ENCODE data around the gene TMEM259.

TMEM259 gene

DNA sequence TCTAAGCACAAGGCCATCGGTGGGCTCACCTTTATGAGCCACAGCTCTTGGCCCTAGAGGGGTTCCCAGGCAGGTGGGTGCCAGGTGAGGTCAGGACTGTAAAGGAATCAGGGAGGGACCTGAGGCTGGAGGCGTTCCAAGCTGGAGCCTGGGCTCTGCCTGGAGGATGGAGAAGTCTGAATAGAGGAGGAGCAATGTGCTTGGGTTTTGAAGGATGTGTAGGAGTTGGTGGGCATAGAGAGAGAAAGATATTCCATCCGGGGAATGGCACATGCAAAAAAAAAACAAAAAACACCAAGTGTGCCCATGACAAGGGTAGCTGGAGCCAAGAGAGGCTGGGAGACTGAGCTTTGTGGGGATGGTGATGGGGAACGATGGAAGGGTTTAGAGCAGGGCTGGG, 18.3 kb downstream of the TMEM259 start:
- no peak for DNase-seq (ENCODE audit: low spot score)

DNA sequence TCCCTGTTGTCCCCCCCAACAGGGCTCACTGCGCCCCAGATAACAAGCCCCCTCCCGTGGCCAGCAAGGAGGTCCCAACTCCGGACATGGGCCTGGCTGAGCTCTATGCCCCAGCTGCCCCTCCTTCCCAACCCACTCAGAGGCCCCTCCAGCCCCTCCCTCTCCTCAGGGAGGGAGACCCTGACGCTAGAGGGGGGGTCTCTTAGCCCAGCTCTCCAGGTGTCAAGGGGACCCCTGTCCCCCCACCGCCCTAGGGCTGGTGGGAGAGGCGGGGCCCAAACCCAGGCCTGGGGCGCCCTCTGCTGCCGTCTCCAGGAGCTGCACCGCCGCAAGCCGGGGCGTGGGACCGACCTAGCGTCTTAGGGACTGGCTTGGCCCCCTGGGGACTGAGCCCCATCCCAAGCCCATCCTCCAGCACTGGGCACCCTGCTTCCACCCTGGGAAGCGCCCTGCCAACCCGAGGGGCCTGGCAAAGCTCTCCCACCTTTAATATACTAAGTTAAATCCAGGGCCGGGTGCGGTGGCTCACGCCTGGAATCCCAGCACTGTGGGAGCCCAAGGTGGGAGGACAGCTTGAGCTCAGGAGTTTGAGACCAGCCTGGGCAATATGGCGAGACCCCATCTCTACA, 19.3 kb downstream of the TMEM259 start:
- no peak for DNase-seq (ENCODE audit: low spot score)

DNA sequence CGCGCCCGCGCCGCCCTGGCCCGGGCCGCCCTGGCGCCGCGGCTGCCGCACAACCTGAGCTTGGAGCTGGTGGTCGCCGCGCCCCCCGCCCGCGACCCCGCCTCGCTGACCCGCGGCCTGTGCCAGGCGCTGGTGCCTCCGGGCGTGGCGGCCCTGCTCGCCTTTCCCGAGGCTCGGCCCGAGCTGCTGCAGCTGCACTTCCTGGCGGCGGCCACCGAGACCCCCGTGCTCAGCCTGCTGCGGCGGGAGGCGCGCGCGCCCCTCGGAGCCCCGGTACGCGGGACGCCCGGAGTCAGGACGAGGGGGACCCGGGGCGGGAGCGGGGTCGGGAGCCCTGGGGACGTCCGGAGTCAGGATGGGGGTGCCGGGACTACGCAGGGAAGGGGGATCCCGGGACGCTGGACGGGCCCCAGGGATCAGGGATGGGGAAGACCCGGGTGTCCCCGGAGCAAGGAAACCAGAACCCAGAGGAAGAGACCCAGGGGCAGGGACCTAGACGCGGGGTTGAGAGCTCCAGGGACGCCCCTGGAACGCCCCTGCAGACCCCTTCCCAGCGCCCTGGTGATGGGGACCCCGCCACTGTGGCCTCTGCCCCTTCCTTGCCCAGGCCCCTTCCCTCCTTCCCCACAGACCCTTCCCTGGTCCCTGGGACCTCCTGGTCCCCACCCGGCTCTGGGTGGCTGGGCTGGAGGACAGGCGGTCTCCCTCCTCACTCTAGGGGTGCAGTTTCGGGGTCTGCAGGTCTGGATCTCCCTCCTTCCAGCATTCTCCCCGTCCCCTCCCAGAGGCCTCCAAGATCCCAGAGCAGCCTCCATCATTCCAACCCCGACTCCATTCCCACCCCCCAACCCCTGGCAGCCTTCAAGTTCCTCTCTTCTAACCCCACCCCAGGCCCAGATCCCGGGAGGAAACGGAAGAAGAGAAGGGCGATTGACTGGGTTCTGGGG, 20.1 kb downstream of the TMEM259 start:
- DNase-seq (ENCODE audit: low spot score), result no peak

DNA sequence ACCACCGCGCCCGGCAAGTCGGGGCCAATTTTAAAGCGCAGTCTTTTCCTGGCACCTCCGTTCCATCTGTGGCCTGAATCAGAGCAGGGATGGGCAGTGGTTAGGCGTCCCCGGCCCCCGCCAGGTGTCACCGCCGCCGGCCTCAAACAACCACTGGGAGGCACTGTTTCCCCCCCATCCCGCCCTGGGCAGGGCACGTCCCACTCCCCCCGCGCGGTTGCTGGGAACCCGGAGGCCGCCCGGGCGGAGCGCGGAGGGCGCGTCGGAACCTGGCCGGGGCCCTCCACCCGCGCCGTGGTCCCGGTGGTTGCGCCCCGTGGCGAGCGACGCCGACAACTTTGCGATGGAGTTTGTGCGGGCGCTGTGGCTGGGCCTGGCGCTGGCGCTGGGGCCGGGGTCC, 20.8 kb downstream of the TMEM259 start, which contains the start of gene GRIN3B:
Gene GRIN3B, plus strand, starts transcription at position 325 of the 400 bp plus-strand sequence. Its CDS starts 19 bp downstream, at position 344.
- DNase-seq (ENCODE audit: low spot score), result no peak

DNA sequence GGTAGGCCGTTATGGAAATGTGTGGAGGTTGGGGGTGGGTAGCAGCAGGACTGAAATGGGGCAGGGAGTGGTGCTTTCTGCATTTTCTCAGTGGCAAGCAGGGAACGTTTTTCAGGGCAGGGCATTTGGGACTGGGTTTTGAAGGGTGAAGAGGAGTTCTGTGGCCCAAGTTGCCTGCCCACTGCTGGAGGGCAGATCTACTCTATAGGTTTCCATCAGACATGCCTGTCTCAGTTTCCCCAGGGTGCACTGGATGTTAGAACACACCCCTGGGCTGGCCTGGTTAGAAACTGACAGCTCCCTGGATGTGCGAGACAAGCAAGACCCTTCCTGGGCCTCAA, 21.6 kb downstream of the TMEM259 start:
- no peak for DNase-seq (ENCODE audit: low spot score)

DNA sequence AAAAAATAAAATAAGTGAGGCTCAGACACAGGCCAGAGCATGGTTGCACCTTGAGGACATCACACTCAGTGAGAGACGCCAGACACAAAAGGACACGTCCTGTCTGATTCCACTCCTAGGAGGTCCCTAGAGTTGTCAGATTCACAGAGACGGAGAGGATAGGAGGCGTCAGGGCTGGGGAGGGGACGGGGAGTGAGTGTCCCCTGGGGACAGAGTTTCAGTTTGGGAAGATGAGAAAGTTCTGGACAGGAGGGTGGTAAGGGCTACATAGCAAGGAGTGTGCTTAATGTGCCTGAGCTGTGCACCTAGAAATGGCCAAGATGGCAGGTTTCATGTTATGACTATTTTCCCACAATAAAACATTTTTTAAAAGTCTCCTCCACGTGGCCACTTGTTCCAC, 22.9 kb downstream of the TMEM259 start:
- DNase-seq (ENCODE audit: low spot score), result no peak

DNA sequence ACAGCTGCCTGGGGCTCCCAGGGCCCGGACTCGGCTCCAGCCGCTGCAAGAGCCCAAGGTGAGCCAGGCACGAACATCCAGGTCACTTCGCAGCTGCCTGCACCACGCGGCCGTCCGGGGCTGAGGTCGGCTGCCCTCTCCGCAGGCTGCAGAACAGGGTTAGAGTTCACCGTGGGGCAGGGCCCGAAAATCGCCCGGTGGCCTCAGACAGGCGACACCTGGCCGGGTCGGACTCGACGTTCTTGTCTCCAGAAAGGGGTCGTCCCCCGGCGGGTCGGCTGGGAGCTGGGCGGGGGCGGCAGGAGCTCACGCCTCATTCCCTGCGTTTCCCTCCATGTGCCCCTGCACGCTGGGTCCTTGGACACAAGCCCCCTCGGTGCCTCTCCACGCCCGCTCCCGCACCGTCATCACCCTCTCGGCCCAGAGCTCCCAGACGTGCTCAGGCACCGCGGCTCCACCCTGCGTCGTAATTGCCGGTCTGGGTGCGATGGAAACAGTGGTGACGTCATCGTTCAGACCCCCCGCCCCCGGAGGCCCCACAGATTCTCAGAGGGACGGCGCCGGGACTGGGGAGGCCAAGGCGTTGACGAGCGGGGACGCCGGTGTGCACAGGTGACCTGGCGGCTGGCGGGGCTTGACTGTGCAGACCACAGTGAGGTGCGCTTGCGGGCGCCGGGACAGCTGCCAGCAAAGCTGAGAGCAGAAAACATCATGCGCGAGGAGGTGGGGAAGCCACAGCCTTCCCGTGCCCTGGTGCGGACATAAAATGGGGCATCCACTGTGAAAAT, 24.7 kb downstream of the TMEM259 start:
- DNase-seq (ENCODE audit: low spot score), result no peak

DNA sequence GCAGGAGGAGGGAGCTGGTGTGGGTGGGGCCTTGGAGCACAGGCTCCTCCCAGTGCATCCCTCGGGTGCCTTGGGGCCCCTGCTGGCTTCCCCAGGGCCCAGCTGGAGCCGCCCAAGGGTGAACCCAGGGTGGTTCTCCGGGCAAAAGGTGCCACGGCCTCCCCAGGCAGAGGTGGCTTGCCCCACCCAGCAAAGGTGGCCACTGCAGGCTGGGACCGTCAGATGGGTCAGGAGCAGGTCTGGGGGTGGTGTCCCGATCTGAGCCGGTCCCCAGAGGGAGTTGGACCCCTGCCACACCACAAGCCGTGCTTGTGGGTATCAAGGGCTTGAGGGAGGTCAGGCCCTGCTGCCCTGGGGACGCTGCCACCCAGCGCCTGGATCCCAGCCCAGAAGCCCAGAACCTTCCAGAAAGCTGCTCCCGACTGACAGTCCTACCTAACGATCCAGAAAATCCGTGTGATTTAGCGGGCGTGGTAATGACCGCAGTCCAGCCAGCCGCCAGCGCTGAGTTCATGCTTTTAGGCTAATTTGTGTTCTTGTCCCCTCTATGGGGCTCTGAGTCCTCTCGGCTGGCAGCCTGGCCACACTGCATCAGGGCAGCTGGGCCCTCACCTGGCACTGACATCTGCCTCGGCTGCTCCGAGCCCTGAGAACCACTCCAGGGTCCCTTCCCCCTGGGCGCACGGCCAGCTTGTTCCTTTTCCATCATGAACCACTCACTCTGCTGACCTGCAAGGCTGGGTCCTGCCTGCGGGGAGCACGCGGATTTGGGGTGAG, 25.7 kb downstream of the TMEM259 start:
- DNase-seq (ENCODE audit: low spot score), result no peak

DNA sequence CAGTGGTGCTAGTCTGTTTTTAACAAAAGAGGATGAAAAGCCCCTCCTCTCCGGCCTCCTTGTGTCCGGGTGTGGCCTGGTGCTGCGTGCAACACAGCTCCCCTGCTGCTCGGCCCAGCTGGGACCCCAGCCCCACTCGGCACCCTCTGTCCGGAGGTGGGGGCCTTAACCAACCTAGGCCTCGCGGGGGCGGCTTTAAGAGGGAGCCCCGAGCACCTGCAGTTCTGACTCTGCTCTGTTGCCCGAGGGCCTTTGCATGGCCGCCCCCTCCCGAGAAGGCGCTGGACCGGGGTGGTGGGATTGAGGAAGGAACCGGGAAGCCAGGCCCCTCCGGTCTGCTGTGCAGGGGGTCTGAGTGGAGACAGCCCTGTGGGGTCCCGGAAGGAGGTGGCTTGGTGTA, 26.4 kb downstream of the TMEM259 start:
- DNase-seq (ENCODE audit: low spot score), result no peak

DNA sequence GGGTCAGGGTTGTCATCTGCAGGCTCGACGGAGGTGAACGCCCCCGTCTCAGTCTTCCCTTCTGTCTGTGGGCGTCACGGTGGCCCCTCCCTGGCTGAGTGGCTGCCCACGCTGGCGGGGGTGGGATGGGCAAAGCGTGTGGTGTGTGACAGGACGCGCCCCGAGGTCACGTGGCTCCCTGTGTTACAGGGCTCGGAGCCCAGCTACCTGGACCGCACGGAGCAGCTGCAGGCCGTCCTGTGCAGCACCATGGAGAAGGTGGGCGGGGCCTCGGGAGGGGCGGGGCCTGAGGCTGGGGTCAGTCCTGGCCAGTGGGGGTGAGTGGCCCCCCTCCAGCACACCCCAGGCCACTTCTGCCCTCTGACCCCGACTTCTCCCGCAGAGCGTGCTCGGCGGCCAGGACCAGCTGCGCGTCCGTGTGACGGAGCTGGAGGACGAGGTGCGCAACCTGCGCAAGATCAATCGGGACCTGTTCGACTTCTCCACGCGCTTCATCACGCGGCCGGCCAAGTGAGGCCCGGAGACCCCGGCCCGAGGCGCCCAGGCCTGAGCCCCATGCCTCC, 27.0 kb downstream of the TMEM259 start:
- DNase-seq (ENCODE audit: low spot score), result no peak

DNA sequence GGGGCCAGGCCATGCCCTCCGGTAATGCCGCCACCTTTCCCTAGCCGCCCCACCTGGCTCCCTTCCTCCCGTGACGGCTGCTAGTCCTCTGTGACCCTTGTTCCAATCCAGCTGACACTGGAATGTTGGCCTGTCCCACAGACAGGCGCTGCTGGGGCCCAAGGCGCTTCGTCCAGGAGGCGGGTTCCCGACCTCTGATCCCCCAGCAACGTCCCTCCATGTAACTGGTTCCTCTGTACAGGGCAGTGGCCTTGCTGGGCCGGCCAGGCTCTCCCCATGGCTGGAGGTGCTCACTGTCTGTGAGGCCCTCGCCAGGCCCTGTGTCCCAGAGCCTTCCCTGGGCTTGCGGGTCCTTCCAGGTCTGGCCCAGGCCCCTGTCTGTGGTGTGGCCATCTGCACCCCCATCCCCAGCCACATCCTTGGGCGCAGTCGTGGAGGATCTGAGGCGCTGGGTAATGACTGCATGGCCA, 27.5 kb downstream of the TMEM259 start:
- DNase-seq (ENCODE audit: low spot score), result no peak

DNA sequence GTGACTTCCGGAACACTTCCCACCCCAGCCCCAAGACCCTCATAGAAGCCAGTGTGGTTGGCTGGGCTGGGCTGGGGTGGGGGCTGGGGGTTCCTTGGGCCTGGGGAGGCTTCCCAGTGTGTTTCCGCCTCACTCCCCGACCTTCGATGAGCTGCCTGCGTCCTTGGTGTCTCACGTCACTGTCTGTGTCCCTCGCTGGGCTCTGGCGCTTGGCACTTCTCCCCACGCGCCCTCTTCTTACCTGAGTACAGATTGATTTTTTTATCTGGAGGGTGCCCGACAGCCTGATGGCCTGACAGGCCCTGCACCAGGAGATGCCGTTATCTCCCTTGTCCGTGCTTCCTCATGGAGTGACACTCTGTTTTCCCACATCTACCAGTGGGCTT, 28.3 kb downstream of the TMEM259 start:
- DNase-seq (ENCODE audit: low spot score), result no peak

DNA sequence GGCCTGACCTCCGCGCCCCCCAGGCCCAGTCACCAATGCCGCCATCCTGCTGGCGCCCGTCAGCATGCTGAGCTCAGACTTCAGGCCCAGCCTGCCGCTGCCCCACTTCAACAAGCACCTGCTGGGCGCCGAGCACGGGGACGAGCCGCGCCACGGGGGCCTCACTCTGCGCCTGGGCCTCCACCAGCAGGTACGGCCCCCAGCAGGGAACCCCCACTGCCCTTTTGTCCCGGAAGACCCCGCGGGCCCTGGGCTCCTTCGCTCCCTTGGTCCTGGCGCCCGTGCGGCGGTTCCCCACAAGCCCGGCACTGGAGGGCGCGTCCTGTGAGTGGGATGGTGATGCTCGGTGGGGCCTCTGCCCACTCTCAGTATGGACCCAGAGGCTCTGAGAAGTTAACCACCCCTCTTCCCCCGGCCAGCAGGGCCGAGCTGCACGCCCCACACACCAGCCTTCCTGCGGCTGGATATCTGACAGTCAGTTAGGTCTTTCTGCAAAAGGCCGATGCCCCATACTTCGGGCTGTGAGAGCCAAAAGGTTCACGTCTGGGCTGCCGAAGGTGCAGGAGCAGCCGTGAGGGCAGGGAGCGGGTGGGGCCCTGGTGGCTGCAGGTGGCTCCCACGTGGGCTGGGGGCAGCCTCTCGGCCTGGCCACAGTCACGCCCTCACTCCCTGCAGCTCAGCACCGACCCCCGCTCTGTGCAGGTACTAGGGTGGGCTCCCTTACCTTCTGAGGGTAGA, 28.8 kb downstream of the TMEM259 start:
- DNase-seq (ENCODE audit: low spot score), result no peak

DNA sequence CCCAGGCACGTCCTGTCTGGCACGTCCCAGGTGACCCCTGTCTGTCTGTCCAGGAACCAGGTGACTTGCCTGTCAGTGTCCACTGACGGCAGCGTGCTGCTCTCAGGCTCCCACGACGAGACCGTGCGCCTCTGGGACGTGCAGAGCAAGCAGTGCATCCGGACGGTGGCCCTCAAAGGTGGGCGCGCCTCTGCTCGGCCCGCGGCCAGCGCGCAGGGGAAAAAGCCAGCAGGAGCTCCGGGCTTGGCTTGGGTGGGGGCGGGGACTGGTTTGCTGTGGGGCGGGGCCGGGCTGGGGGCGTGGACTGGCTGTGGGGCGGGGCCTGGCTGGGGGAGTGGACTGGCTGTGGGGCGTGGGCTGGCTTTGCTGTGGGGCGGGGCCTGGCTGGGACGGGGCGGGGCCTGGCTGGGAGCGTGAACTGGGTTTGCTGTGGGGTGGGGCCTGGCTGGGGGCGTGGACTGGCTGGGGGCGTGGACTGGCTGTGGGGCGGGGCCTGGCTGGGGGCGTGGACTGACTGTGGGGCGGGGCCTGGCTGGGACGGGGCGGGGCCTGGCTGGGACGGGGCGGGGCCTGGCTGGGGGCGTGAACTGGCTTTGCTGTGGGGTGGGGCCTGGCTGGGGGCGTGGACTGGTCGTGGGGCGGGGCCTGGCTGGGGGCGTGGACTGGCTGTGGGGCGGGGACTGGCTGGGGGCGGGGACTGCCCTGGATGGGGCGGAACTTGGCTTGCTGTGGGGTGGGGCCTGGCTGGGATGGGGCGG, 29.6 kb downstream of the TMEM259 start:
- no peak for DNase-seq (ENCODE audit: low spot score)

DNA sequence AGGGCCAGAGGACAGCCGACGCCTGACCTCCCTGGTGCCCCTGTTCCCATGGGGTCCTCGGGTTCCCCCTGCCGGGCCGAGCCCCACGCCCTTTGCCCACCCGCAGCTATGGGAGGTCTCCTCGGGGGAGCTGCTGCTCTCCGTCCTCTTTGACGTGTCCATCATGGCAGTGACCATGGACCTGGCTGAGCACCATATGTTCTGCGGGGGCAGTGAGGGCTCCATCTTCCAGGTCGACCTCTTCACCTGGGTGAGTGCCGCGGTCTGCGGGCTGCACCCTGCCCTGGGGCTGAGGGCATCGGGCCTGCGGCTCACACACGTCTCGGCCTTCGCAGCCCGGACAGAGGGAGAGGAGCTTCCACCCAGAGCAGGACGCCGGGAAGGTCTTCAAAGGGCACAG, 30.2 kb downstream of the TMEM259 start:
- no peak for DNase-seq (ENCODE audit: low spot score)

DNA sequence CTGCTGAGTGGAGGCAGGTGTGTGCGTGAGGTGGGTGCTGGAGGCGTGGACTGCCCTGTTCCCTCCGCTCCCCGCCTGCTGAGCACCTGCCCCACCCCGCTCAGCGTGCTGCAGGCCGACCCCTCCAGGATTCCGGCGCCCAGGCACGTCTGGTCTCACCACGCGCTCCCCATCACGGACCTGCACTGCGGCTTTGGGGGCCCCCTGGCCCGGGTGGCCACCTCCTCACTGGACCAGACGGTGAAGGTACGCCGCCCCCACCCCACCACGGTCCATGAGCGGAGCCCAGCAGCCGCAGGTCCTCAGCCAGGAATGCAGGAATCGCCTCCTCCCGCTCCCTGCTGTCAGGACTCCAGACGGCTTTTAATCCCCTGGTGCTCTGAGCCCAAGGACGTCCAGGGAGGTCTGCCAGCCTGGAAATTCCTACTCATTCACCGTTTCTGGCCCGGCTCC, 30.8 kb downstream of the TMEM259 start:
- no peak for DNase-seq (ENCODE audit: low spot score)

DNA sequence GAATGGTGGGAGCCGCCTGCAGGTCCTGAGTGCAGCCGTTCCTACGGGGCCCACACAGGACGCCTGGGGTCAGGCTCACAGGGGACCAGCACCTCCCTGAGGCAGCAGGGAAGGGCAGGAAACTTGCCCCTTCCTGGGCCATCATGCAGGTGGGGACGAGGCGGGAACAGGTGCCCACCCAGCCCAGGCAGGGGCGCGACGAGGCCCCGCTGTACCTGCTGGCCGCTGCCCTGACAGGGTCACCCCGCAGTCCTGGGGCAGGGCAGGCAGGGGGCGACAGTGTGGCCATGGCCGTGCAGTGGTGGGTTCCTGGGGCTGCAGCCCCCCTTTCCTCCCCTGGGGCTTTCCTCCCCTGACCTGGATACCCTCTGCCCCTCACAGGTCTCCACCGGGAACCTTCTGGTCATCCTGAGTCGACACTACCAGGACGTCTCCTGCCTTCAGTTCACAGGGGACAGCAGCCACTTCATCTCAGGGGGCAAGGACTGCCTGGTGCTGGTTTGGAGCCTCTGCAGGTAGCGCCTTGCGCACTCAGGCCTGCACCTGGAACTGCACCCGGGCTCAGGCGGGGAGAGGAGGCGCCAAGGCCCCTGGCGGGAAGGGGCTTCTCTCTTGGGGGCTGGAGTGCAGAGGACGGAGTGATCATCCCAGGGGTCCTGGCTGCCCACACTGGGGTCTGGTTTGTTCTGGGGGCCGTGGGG, 31.4 kb downstream of the TMEM259 start:
- no peak for DNase-seq (ENCODE audit: low spot score)

DNA sequence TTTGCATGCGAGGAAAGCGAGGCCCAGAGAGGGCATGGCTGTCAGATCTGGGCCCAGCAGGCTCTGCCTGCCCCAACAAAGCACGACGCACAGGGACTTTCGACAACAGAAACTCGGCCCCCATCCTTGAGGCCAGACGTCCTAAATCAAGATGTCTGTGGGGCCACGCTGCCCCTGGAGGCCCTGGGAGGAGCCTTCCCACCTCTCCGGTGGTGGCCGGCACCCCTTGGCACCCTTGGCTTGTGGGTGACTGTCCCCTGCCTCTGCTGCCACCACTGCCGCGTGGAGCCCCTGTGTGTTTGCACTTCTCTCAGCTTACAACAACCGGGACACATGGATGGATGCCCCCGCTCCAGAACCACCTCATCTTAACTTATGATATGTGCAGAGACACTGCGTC, 32.4 kb downstream of the TMEM259 start:
- DNase-seq (ENCODE audit: low spot score), result no peak

DNA sequence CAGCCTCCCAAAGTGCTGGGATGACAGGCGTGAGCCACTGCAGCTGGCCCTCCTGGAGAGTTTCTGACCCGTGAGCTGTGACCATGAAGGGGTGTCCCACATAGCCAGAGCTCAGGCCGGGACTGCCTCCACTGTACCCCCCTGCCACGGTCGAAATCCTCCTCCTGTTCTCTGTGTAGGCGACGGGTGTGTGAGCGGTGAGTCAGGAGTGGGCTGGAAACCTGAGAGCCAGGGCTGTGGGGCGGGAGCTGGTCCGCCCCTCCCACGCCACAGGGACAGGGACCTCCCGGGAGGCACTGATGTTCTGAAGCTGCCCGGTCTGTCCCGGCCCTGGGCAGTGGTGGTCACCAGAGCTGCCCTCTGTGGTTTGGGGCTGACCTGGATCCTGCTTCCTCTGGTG, 32.8 kb downstream of the TMEM259 start:
- DNase-seq (ENCODE audit: low spot score), result no peak
